SU-DHL-6 (cell line): ENCODE results near the gene SPNS3.

Experiments used
- H2AFZ ChIP-seq: fragments of 200-600 bp; sonication (generic); 2 replicates; pipeline ENCODE4 v1.6.1; 2014; ENCODE audit warnings: low read depth, mild to moderate bottlenecking, moderate library complexity, mixed read lengths, antibody characterized with exemption, low read length; ENCODE audit not compliant: severe bottlenecking
- H3F3A ChIP-seq: fragments of 200-600 bp; shearing (Covaris generic); 2 replicates; pipeline ENCODE4 v1.6.0; 2016; ENCODE audit warnings: antibody characterized with exemption, mild to moderate bottlenecking; ENCODE audit not compliant: insufficient read depth
- H3K27ac ChIP-seq: fragments of 200-600 bp; sonication (generic); 2 replicates; pipeline ENCODE4 v1.5.1; 2016; ENCODE audit warnings: low read depth, mild to moderate bottlenecking, low read length, moderate library complexity, mixed read lengths
- H3K27me3 ChIP-seq: fragments of 200-600 bp; sonication (generic), shearing (Covaris generic); 2 replicates; pipeline ENCODE4 v1.6.0; 2014; ENCODE audit warnings: mild to moderate bottlenecking, low read length
- H3K36me3 ChIP-seq: fragments of 200-600 bp; sonication (generic); 2 replicates; pipeline ENCODE4 v1.6.1; 2014; ENCODE audit warnings: mild to moderate bottlenecking, low read length, mixed read lengths
- H3K4me2 ChIP-seq: fragments of 300-600, 200-600 bp; shearing (Covaris generic), sonication (generic); 2 replicates; pipeline ENCODE4 v1.6.0; 2014; ENCODE audit warnings: low read length, low read depth, mild to moderate bottlenecking; ENCODE audit not compliant: poor library complexity, severe bottlenecking
- H3K4me3 ChIP-seq: fragments of 200-600 bp; sonication (generic); 2 replicates; pipeline ENCODE4 v1.5.1; 2014; ENCODE audit warnings: antibody characterized with exemption, low read length, mild to moderate bottlenecking, mixed read lengths; ENCODE audit not compliant: insufficient read depth, poor library complexity, severe bottlenecking
- H3K79me2 ChIP-seq: fragments of 200-600 bp; sonication (generic); 2 replicates; pipeline ENCODE4 v1.6.1; 2014; ENCODE audit warnings: mild to moderate bottlenecking, low read length, moderate library complexity; ENCODE audit not compliant: insufficient read depth
- H3K9ac ChIP-seq: fragments of 200-600 bp; sonication (generic); 2 replicates; pipeline ENCODE4 v1.7.0; 2014; ENCODE audit warnings: mild to moderate bottlenecking, low read length
- H3K9me2 ChIP-seq: fragments of 200-600 bp; sonication (generic); replicated peaks from 2 replicates; pipeline ENCODE4 v1.6.1; 2014; ENCODE audit warnings: low read length; ENCODE audit not compliant: insufficient read depth
- H3K9me3 ChIP-seq: fragments of 200-600 bp; sonication (generic); 2 replicates; pipeline ENCODE4 v1.6.1; 2014; ENCODE audit warnings: low read length, mixed read lengths; ENCODE audit not compliant: insufficient read depth
- H4K20me1 ChIP-seq: fragments of 200-600 bp; sonication (generic); 2 replicates; pipeline ENCODE4 v1.6.1; 2014; ENCODE audit warnings: low read depth, mild to moderate bottlenecking, antibody characterized with exemption, low read length, moderate library complexity, mixed read lengths
- CTCF ChIP-seq: fragments of 200-600 bp; sonication (generic); IDR thresholded peaks from one replicate; pipeline ENCODE4 v1.5.1; 2017; ENCODE audit warnings: antibody characterized with exemption, mild to moderate bottlenecking, low read length, moderate library complexity; ENCODE audit not compliant: insufficient read depth, poor library complexity, severe bottlenecking
- EZH2phosphoT487 ChIP-seq: fragments of 200-600 bp; sonication (generic), shearing (Covaris generic); conservative IDR thresholded peaks from 2 replicates; pipeline ENCODE4 v1.6.1; 2018; ENCODE audit warnings: mild to moderate bottlenecking, antibody characterized with exemption, low read length, moderate library complexity, mixed read lengths

SPNS3 gene

GRCh38 chr17:4445731-4446130 is 12.0 kb downstream of the SPNS3 start:
- no peaks in the 10 kb centered on the region for H3K27me3 ChIP-seq
- H3K79me2 ChIP-seq: no peaks in the 10 kb centered on the region
- H3K4me2 ChIP-seq: no peak overlapping the region
- H3K4me3 ChIP-seq: no peak overlapping the region
- H4K20me1 ChIP-seq: no peaks in the 10 kb centered on the region
- no peak overlapping the region for H3K27ac ChIP-seq
- TF ChIP-seq EZH2phosphoT487: no peak
- TF ChIP-seq CTCF: no peak
- H3K9ac ChIP-seq: no peak overlapping the region
- no peaks in the 10 kb centered on the region for H3F3A ChIP-seq
- H3K36me3 ChIP-seq: no peaks in the 10 kb centered on the region
- H2AFZ ChIP-seq: no peak overlapping the region
- H3K9me3 ChIP-seq: no peaks in the 10 kb centered on the region
- no peaks in the 10 kb centered on the region for H3K9me2 ChIP-seq

GRCh38 chr17:4446326-4447071 is 12.8 kb downstream of the SPNS3 start:
- no peaks in the 10 kb centered on the region for H3K36me3 ChIP-seq
- H3K79me2 ChIP-seq: no peaks in the 10 kb centered on the region
- no peaks in the 10 kb centered on the region for H4K20me1 ChIP-seq
- no peaks in the 10 kb centered on the region for H3K27me3 ChIP-seq
- TF ChIP-seq EZH2phosphoT487 (no peak), CTCF (no peak)
- no peaks in the 10 kb centered on the region for H3K9me3 ChIP-seq
- no peaks in the 10 kb centered on the region for H3K9me2 ChIP-seq
- H3K4me2 ChIP-seq: no peak overlapping the region
- H3K27ac ChIP-seq: no peak overlapping the region
- no peak overlapping the region for H3K9ac ChIP-seq
- no peak overlapping the region for H2AFZ ChIP-seq
- H3F3A ChIP-seq: no peaks in the 10 kb centered on the region
- H3K4me3 ChIP-seq: no peak overlapping the region

- no peaks in the 10 kb centered on the region for H3K9me3 ChIP-seq
- no peaks in the 10 kb centered on the region for H3F3A ChIP-seq
- no peaks in the 10 kb centered on the region for H4K20me1 ChIP-seq
- no peaks in the 10 kb centered on the region for H3K27me3 ChIP-seq
- TF ChIP-seq CTCF (no peak), EZH2phosphoT487 (no peak)
- no peak overlapping the region for H3K9ac ChIP-seq
- no peak overlapping the region for H3K27ac ChIP-seq
- no peak overlapping the region for H2AFZ ChIP-seq
- H3K4me2 ChIP-seq: no peak overlapping the region
- H3K9me2 ChIP-seq: no peaks in the 10 kb centered on the region
- no peak overlapping the region for H3K4me3 ChIP-seq
- H3K36me3 ChIP-seq: no peaks in the 10 kb centered on the region
- no peaks in the 10 kb centered on the region for H3K79me2 ChIP-seq
Observed at GRCh38 chr17:4448197-4448980, 14.6 kb downstream of the SPNS3 start.
